Measurements from ENCODE around the gene HIRA. TPM values are rescaled to one million over a fixed set of nuclear protein-coding genes. Genes with fewer than 3 reads are reported as not detected.
"Not testable (repeated sequence)": the region's sequence is repeated elsewhere in the genome, so short reads cannot be mapped to it uniquely, and the experiment has no call there.

The HIRA gene
- total RNA-seq, 2 experiments from 2014 or later: 31.2 to 55.7 TPM

GRCh38 chr22:19317865-19318264, 113.7 kb downstream of the HIRA start:
- TF ChIP-seq CTCF (conservative IDR thresholded peaks at IDR 0.05; ENCODE audit: low read length) (no peak), EZH2phosphoT487 (IDR thresholded peaks at IDR 0.05; ENCODE audit: borderline replicate concordance, low read depth, low read length) (no peak)
- ChIA-PET POLR2A (no interaction called here), CTCF (ENCODE audit: unreplicated experiment) (no interaction called here)
- H2AFZ ChIP-seq (ENCODE audit: low read length): no peak overlapping the region
- no peak overlapping the region for H3K4me2 ChIP-seq (ENCODE audit: low read length)
- no peaks in the 10 kb centered on the region for H3K9me2 ChIP-seq (ENCODE audit: insufficient read depth, low read length)
- BruUV-seq (replicated peaks): no TSS peak
- DNase-seq (ENCODE audit: low spot score): no peak
- intact Hi-C loops (cut with micrococcal nuclease; ENCODE audit: unreplicated experiment): no loop called here
- H3K79me2 ChIP-seq (ENCODE audit: insufficient read depth, low read depth, low read length): no peaks in the 10 kb centered on the region
- no peaks in the 10 kb centered on the region for H3K36me3 ChIP-seq (ENCODE audit: insufficient read depth, low read length)
- H4K20me1 ChIP-seq (ENCODE audit: insufficient read depth, low read length): no peaks in the 10 kb centered on the region
- no peak overlapping the region for H3K4me3 ChIP-seq (ENCODE audit: low read depth, low read length, poor library complexity, severe bottlenecking)
- no peaks in the 10 kb centered on the region for H3K4me1 ChIP-seq (ENCODE audit: insufficient read depth, low read length, poor library complexity, severe bottlenecking)
- no peak overlapping the region for H3K27ac ChIP-seq (ENCODE audit: low read depth, low read length, poor library complexity, severe bottlenecking)
- peaks cover 11% of the 10 kb centered on the region; the same call in 1 of the 2 replicates for H3K9me3 ChIP-seq (ENCODE audit: low read length)

DNA sequence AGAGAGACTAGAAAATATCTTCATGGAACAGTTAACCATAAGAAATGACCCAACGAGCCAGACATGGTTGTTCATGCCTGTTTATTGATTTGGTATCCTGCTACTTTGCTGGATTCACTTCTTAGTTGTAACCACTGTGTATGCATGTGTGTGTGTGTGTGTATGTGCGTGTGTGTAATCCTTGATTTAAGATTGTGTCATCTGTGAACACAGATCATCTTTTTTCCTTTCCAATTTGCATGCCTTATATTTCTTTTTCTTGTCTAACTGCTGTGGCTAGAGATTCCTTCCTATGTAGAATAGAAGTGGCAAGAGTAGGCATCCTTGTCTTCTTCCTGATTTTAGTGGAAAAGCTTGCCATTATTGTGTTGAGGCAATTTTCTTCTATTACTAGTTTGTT, 123.7 kb downstream of the HIRA start:
- H3K9me3 ChIP-seq (ENCODE audit: low read length): no peaks in the 10 kb centered on the region
- H3K36me3 ChIP-seq (ENCODE audit: insufficient read depth, low read length): no peaks in the 10 kb centered on the region
- H3K4me2 ChIP-seq (ENCODE audit: low read length): no peak overlapping the region
- TF ChIP-seq CTCF (conservative IDR thresholded peaks at IDR 0.05; ENCODE audit: low read length) (no peak), EZH2phosphoT487 (IDR thresholded peaks at IDR 0.05; ENCODE audit: borderline replicate concordance, low read depth, low read length) (no peak)
- no peak overlapping the region for H2AFZ ChIP-seq (ENCODE audit: low read length)
- intact Hi-C loops (cut with micrococcal nuclease; ENCODE audit: unreplicated experiment): no loop called here
- CTCF ChIA-PET (ENCODE audit: unreplicated experiment): no interaction called here
- H3K9me2 ChIP-seq (ENCODE audit: insufficient read depth, low read length): no peaks in the 10 kb centered on the region
- POLR2A ChIA-PET: no interaction called here
- no peak overlapping the region for H3K4me3 ChIP-seq (ENCODE audit: low read depth, low read length, poor library complexity, severe bottlenecking)
- BruUV-seq (replicated peaks): no TSS peak
- no peaks in the 10 kb centered on the region for H3K79me2 ChIP-seq (ENCODE audit: insufficient read depth, low read depth, low read length)
- DNase-seq (ENCODE audit: low spot score): no peak
- H3K4me1 ChIP-seq (ENCODE audit: insufficient read depth, low read length, poor library complexity, severe bottlenecking): no peaks in the 10 kb centered on the region
- H3K27ac ChIP-seq (ENCODE audit: low read depth, low read length, poor library complexity, severe bottlenecking): no peak overlapping the region
- H4K20me1 ChIP-seq (ENCODE audit: insufficient read depth, low read length): no peaks in the 10 kb centered on the region

GRCh38 chr22:19306535-19306934, 125.0 kb downstream of the HIRA start:
- H3K4me1 ChIP-seq (ENCODE audit: insufficient read depth, low read length, poor library complexity, severe bottlenecking); H3K9me3 ChIP-seq (ENCODE audit: low read length); H3K4me2 ChIP-seq (ENCODE audit: low read length); POLR2A ChIA-PET; DNase-seq (ENCODE audit: low spot score); H3K79me2 ChIP-seq (ENCODE audit: insufficient read depth, low read depth, low read length); H3K9me2 ChIP-seq (ENCODE audit: insufficient read depth, low read length); H3K27ac ChIP-seq (ENCODE audit: low read depth, low read length, poor library complexity, severe bottlenecking); H4K20me1 ChIP-seq (ENCODE audit: insufficient read depth, low read length); H2AFZ ChIP-seq (ENCODE audit: low read length); CTCF ChIA-PET (ENCODE audit: unreplicated experiment); intact Hi-C loops (cut with micrococcal nuclease; ENCODE audit: unreplicated experiment); H3K36me3 ChIP-seq (ENCODE audit: insufficient read depth, low read length); BruUV-seq (replicated peaks); H3K4me3 ChIP-seq (ENCODE audit: low read depth, low read length, poor library complexity, severe bottlenecking): not testable (repeated sequence)

Measured in OCI-LY7 (cell line).